GM19452 (cell line): ENCODE data around the gene USP36.
A peak's percentile ranks its signal among the peaks of the same experiment; 100 is the strongest.
"Not testable (repeated sequence)": the region's sequence is repeated elsewhere in the genome, so short reads cannot be mapped to it uniquely, and the experiment has no call there.

Experiments used
- ATAC-seq: cut with Tn5 transposase; IDR thresholded peaks from one replicate; pipeline ENCODE4 v1.9.1; 2021; ENCODE audit not compliant: unreplicated experiment

Gene USP36

DNA sequence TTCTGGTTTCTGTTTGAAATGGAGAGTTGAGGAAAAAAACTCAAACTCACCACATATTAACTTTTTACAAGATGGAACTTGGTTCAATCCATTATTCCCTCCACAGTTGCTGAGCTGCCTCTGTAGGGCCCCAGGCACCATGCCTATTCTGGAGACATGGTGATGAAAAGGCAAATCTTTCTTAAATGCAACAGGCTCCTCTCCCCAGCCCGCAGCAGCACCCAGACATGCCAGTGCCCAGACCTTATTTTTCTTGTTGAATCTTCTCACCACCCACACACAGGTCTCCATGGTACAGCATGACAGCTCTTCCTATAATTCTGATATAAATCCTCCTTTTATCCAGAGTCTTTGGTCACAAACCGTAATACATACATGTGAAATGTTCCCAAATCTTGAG lies 66.2 kb downstream of the USP36 start:
- no peak for ATAC-seq

- no peak for ATAC-seq
Measured at GRCh38 chr17:78771758-78772382, 68.7 kb downstream of the USP36 start.

- ATAC-seq = no peak
Measured at GRCh38 chr17:78769196-78769773, 71.3 kb downstream of the USP36 start.

DNA sequence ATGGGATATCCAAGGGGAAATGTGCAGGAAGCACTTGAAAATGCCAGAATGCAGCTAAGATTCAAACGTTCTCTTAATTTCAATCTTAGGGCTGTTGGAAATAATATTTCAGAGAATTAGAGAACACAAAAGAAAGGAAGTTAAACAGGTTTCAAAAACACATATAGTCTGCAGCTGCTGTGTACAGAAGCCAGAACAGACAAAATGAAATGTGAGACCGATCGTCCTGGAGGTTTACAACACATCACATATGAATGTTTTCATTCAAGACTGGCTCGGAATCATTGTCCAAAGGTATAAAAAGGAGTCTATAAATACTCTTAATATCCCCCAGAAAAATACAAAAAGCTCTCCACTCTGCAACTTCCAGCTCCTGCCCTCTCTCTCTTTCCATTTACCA lies 72.8 kb downstream of the USP36 start:
- no peak for ATAC-seq

GRCh38 chr17:78766743-78767294 lies 73.8 kb downstream of the USP36 start:
- no peak for ATAC-seq

- ATAC-seq = no peak
Measured at GRCh38 chr17:78766225-78766624, 74.4 kb downstream of the USP36 start.

- no peak for ATAC-seq
Measured at GRCh38 chr17:78765821-78766220, 74.8 kb downstream of the USP36 start.

- no peak for ATAC-seq
Measured at GRCh38 chr17:78764871-78765270, 75.7 kb downstream of the USP36 start.

GRCh38 chr17:78763561-78763960 lies 77.1 kb downstream of the USP36 start:
- ATAC-seq = no peak

DNA sequence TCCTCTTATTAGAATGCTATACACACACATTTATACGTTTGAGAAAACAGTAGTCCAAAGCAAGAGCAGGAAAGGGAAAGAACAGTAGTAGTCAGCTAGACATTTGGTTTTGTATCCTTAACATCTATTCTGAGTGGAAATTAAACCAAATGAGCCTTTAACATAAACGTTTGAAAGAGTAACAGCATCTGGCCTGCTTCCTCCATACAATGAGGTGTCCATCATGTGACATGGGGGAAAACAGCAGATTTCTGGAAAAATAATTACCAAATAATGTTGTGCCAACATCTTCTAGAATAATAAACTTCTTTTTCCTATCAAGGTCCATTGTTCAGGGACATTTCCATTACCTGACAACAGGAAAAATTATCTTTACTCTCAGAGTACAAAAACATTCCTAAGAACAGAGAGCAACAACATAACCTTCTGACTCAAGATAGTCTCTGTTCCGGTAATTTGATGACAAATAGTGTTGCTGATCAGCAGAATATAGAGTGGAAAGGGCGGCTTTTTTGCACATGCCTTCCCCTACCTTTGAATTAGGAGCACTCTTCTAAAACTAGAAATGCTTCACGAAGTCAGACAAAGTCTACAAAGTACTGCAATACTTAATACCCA lies 78.7 kb downstream of the USP36 start:
- no peak for ATAC-seq

- no peak for ATAC-seq
Measured at GRCh38 chr17:78759969-78760352, 80.7 kb downstream of the USP36 start.

GRCh38 chr17:78759203-78759968 lies 81.2 kb downstream of the USP36 start:
- no peak for ATAC-seq

DNA sequence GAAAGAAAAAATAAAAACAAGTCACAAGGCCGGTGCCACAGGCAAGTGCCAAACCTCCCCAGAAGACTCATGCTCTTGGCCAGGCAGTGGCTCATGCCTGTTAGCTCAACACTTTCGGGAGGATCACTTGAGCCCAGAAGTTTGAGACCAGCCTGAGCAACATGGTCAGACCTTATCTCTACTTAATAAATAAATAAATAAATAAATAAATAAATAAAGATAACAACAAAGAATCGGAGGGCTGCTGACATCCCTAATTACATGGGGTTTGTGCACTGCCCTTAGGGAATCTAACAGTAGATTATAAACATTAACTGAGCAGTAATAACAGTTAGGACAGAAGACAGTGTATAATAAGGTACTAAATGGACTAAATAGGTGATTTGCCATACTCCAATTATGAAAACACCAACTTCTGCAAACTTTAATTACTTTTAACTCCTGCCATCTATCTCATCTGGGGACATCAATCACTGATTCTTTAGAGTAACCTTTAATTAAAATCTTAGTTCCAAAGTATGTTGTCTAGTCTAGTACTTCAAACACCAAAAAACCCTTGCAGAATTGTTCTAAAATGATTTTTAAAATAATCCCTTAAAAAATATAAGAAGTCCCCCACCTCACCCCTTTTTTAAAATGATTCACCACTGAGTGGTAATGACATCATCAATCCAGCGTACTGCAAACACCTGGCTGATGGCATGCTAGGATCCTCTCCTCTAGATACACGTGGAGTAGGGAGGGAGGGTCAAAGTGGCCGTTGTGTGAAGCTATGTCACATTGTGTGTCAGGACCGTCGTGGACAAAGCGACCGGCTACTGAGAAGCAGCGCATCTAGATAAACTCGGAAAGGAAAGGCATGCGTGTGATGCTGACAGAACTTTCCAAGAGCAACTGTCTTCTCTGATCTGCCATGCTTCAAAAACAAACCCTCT lies 87.0 kb downstream of the USP36 start:
- no peak for ATAC-seq

DNA sequence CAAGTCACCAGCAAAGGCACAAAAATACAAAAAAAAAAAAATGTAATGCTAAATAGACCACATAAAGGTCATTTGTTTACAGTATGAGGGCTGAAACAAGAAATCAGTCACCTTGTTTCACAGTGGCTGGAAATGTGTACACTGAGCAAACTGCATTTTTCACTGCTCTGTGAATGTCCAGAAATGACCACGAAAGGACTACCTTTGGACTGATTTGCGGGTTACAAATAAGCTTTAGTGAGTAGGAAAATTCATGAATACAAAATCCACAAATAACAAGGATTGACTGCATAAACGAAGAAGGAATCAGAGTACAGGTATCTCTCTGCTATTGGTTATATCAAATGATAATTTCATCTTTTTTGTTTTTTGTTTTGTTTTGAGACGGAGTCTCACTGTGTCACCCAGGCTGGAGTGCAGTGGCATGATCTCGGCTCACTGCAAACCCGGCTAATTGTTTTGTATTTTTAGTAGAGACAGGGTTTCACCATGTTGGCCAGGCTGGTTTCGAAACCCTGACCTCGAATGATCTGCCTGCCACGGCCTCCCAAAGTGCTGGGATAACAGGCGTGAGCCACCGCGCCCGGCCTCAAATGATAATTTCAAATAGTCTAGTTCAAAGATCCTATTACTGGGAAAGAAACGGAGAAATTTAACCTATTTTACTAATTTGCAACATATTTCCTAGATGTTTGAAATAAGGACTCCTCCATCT lies 89.0 kb downstream of the USP36 start:
- no peak for ATAC-seq

DNA sequence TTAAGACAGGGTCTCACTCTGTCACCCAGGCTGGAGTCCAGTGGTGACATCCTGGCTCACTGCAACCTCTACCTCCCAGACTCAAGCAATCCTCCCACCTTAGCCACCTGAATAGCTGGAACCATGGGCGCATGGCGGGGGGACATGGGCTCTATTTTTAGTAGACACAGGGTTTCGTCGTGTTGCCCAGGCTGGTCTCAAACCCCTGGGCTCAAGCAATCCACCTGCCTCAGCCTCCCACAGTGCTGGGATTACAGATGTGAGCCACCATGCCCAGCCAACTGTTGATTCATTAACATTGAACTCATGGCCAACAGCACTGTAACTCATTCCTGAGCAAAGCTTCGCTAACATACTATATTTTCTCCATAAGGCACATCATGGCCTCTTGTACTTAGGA lies 89.6 kb downstream of the USP36 start:
- not testable (repeated sequence) for ATAC-seq

DNA sequence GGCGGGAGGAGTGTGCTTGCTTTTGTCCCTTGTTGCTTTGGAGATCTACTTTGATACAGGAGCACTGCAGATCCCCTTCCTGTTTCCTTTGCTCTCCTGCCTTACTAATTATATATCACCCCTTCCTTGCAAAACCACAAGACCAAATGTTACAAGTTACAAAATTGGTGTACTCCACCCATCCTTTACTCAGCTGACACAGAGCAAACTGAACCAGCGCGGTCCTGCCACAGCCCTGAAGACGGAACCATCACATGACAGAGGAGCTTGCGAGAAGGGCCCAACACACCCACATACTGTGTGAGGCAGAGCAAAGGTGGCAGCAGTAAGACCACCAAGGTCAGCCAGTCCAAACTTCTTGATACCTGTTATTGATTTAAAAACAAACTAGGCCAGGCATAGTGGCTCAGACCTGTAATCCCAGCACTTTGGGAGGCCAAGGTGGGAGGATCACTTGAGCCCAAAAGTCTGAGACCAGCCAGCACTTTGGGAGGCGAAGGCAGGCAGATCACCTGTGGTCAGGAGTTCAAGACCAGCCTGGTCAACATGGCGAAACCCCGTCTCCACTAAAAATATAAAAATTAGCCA lies 91.8 kb downstream of the USP36 start:
- ATAC-seq = no peak

DNA sequence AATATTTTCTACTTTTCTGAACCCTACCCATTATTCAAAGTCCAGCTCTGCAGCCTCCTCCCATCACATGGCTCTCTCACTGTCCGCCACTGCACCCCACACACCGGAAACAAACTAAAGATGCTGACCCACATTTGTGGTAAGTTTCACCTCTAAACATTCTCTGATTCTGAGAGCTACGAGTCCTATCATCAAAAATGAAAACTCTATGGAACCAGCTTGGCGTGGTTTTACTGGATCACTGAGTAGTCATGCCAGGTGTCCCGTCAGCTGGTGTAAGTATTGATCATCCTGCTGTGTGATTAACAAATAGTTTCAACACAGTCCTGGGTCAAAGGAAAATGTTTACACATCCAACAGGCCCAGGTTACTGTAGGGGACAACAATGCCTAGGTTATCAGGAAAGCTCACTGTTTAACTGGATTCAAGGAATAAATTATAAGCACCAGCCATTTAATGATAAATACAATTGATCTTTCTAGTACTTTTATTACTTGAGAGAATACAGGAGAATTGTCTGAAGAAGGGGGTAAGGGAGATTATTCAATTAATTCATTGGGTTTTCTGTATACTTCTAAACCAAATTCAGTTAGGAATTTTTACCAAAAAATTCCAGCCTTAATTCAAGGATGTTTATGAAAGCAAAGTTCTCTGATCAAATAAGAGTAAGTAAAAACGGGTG lies 92.4 kb downstream of the USP36 start:
- peak; percentile 55 for ATAC-seq

DNA sequence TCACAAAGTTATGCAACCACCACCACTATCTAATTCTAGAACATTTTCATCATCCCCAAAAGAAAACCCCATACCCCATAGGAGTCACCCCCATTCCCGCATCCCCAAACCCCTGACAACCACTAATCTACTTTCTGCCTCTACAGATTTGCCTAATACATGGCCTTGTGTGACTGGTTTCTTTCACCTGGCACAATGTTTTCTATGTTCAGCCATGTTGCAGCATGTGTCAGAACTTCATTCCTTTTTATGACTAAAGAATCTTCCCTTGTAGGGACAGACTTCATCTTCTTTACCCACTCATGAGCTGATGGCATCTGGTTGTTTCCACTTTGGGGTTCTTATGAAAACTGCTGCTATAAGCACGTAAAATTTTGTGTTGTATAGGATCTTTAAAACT lies 93.1 kb downstream of the USP36 start:
- no peak for ATAC-seq

DNA sequence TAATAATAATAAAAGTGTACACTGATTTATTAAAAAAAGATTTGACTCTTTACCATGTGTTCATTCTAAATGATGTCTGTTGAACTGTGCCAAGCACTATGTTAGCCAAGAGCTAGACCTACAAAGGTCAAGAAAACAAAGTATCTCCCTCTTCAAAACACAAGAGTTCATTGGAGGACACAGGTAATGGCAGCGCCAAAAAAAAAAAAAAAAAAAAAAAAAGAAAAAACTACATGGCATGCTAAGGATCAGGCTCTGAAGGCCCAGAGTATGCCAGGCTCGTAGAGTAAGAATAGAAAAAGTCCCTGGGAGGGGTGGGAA lies 93.7 kb downstream of the USP36 start:
- ATAC-seq = no peak
